HCT116 (cell line): ENCODE results near the gene ACADS. TPM values are rescaled to one million over a fixed set of nuclear protein-coding genes. Genes with fewer than 3 reads are reported as not detected.

Experiments
- ATAC-seq: fragments of 200-7000 bp; cut with Tn5 transposase; 2 replicates; pipeline ENCODE4 v1.9.1; 2020; ENCODE audit warnings: mild to moderate bottlenecking, moderate library complexity
- BruUV-seq: library from RNA; stranded (reverse); fragments of 400-500 nt; replicated peaks from 2 replicates; lab custom pipeline; 2021; lab: Mats Ljungman, UMichigan
- CTCF ChIA-PET: fragments of 300-600 bp; sonication (Branson Sonifier 250); formaldehyde crosslinking; loops from one replicate; lab custom pipeline; 2021; ENCODE audit warnings: antibody characterized with exemption; lab: Charles Lee
- POLR2A ChIA-PET: fragments of 300-600, 350-600 bp; sonication (Branson Sonifier 250); formaldehyde crosslinking; loops from one replicate; lab custom pipeline; 2021; ENCODE audit warnings: antibody characterized with exemption; lab: Charles Lee
- RAD21 ChIA-PET, 2 experiments: fragments of 300-600 bp; sonication (Branson Sonifier 250); formaldehyde crosslinking; loops; one replicate each; lab custom pipeline; 2023; ENCODE audit warnings: low total read pairs in 2 of 2; ENCODE audit not compliant: uncharacterized antibody in 2 of 2, unreplicated experiment in 2 of 2, low non-redundant PET in 1 of 2; lab: Charles Lee
- DNase-seq: peaks from one replicate; pipeline ENCODE4 v3.0.0-alpha.2; 2010; ENCODE audit warnings: low read depth, low spot score
- H2AFZ ChIP-seq: fragments of 200-600 bp; shearing (Covaris generic), sonication (generic); 2 replicates; pipeline ENCODE4 v1.6.1; 2017; ENCODE audit warnings: low read depth, mixed run types, mixed read lengths, antibody characterized with exemption, low read length; ENCODE audit not compliant: poor library complexity, severe bottlenecking
- H3K27ac ChIP-seq: 2 replicates; pipeline ENCODE4 v1.5.1; 2012; ENCODE audit warnings: low read depth, low read length
- H3K27me3 ChIP-seq: fragments of 200-600 bp; sonication (generic); 2 replicates; pipeline ENCODE4 v1.6.1; 2016; ENCODE audit warnings: mixed run types, low read length, mixed read lengths; ENCODE audit not compliant: insufficient read depth
- H3K36me3 ChIP-seq, 2 experiments: fragments of 200-500 bp in 1 of 2; fragments of 200-600 bp in 1 of 2; sonication (Bioruptor generic) in 1 of 2; sonication (generic) in 1 of 2; 2 replicates each; pipeline versions ENCODE4 v1.5.1 to v1.6.1; 2014 to 2016; ENCODE audit warnings: low read length in 2 of 2, inconsistent platforms in 1 of 2, mixed read lengths in 1 of 2, mixed run types in 1 of 2; ENCODE audit not compliant: insufficient read depth in 2 of 2, control insufficient read depth in 1 of 2
- H3K4me1 ChIP-seq, 2 experiments: fragments of 200-600 bp in 1 of 2; sonication (generic) in 1 of 2; 2 replicates each; pipeline versions ENCODE4 v1.5.1 to v1.6.1; 2012 to 2017; ENCODE audit warnings: low read length in 2 of 2, inconsistent platforms in 1 of 2, mild to moderate bottlenecking in 1 of 2, mixed read lengths in 1 of 2, mixed run types in 1 of 2, moderate library complexity in 1 of 2; ENCODE audit not compliant: insufficient read depth in 2 of 2, control insufficient read depth in 1 of 2
- H3K4me2 ChIP-seq: fragments of 200-600 bp; sonication (generic); 2 replicates; pipeline ENCODE4 v1.6.1; 2017; ENCODE audit warnings: mixed run types, low read length, mixed read lengths
- H3K4me3 ChIP-seq, 2 experiments: fragments of 200-600 bp in 1 of 2; sonication (generic) in 1 of 2; replicated peaks in 1 of 2; 2 replicates each; pipeline ENCODE4 v1.5.1; 2011 to 2016; ENCODE audit warnings: low read length in 2 of 2, control low read depth in 1 of 2, low read depth in 1 of 2, mild to moderate bottlenecking in 1 of 2, mixed read lengths in 1 of 2, mixed run types in 1 of 2
- H3K79me2 ChIP-seq: fragments of 200-600 bp; sonication (generic); 2 replicates; pipeline ENCODE4 v1.6.1; 2017; ENCODE audit warnings: mild to moderate bottlenecking, mixed run types, low read length, moderate library complexity, mixed read lengths; ENCODE audit not compliant: insufficient read depth
- H3K9ac ChIP-seq: fragments of 200-600 bp; sonication (generic); 2 replicates; pipeline ENCODE4 v1.6.1; 2016; ENCODE audit warnings: low read length, mixed read lengths
- H3K9me2 ChIP-seq: fragments of 200-600 bp; sonication (generic), shearing (Covaris generic); 2 replicates; pipeline ENCODE4 v1.6.1; 2017; ENCODE audit warnings: mixed run types, mild to moderate bottlenecking, moderate library complexity; ENCODE audit not compliant: insufficient read depth
- H3K9me3 ChIP-seq, 2 experiments: fragments of 200-500 bp in 1 of 2; fragments of 200-600 bp in 1 of 2; sonication (Bioruptor generic) in 1 of 2; sonication (generic) in 1 of 2; 2 replicates each; pipeline ENCODE4 v1.6.1; 2014 to 2017; ENCODE audit warnings: low read length in 2 of 2, mixed read lengths in 2 of 2, inconsistent platforms in 1 of 2, low read depth in 1 of 2, mild to moderate bottlenecking in 1 of 2, mixed run types in 1 of 2, moderate library complexity in 1 of 2; ENCODE audit not compliant: control insufficient read depth in 1 of 2, insufficient read depth in 1 of 2
- H4K20me1 ChIP-seq: fragments of 200-600 bp; sonication (generic), shearing (Covaris generic); 2 replicates; pipeline ENCODE4 v1.6.1; 2017; ENCODE audit warnings: mixed run types, mild to moderate bottlenecking, moderate library complexity; ENCODE audit not compliant: insufficient read depth
- ATF3 ChIP-seq: IDR thresholded peaks from 2 replicates; pipeline ENCODE4 v1.6.1; 2012
- EGR1 ChIP-seq: IDR thresholded peaks from 2 replicates; pipeline ENCODE4 v1.6.1; 2012; ENCODE audit warnings: low read depth
- FOSL1 ChIP-seq: IDR thresholded peaks from 2 replicates; pipeline ENCODE4 v1.6.1; 2012; ENCODE audit warnings: low read depth
- RAD21 ChIP-seq: IDR thresholded peaks from 2 replicates; pipeline ENCODE4 v1.6.1; 2012; ENCODE audit warnings: low read depth, mild to moderate bottlenecking
- intact Hi-C: fragments of 100-400 bp; cut with micrococcal nuclease; formaldehyde crosslinking; loops from 2 replicates; pipeline ENCODE4 v1.10.0; 2022
- total RNA-seq: library from RNA; stranded (reverse); gene quantifications from one replicate; pipeline ENCODE4 v1.2.1, GENCODE V29; 2021; ENCODE audit not compliant: unreplicated experiment

The ACADS gene
- total RNA-seq, 1 experiment from 2014 or later = 21.4 TPM

- RAD21 ChIA-PET = interaction anchor here in 1 of 2 experiments (0.7 kb wide), 1 partner anchor 159 kb away, joined by 4 read pairs; no protein-coding TSS in a partner anchor
- no peak for DNase-seq
- no peak overlapping the region for H3K4me2 ChIP-seq
- no TSS peak for BruUV-seq
- H3K27ac ChIP-seq = no peak overlapping the region
- H3K4me1 ChIP-seq = no peaks in the 10 kb centered on the region
- no peaks in the 10 kb centered on the region for H3K9me2 ChIP-seq
- H3K4me3 ChIP-seq = no peak overlapping the region
- no peak overlapping the region for H2AFZ ChIP-seq
- intact Hi-C loops = no loop called here
- no peaks in the 10 kb centered on the region for H3K27me3 ChIP-seq
- TF ChIP-seq EGR1 = no peak
- TF ChIP-seq RAD21 = no peak
- no peak for TF ChIP-seq ATF3
- H3K36me3 ChIP-seq = no peaks in the 10 kb centered on the region
- no peak for ATAC-seq
- H3K79me2 ChIP-seq = no peaks in the 10 kb centered on the region
- no peaks in the 10 kb centered on the region for H3K9me3 ChIP-seq
- POLR2A ChIA-PET = no interaction called here
- H4K20me1 ChIP-seq = no peaks in the 10 kb centered on the region
- CTCF ChIA-PET = no interaction called here
- H3K9ac ChIP-seq = no peak overlapping the region
Observed at GRCh38 chr12:120741476-120742421, 16.1 kb downstream of the ACADS start.

GRCh38 chr12:120744922-120745493 lies 19.4 kb downstream of the ACADS start:
- CTCF ChIA-PET = interaction anchor here (0.9 kb wide), 1 partner anchor 163 kb away, joined by 3 read pairs; no protein-coding TSS in a partner anchor
- POLR2A ChIA-PET = no interaction called here
- ATAC-seq = no peak

More at GRCh38 chr12:120744922-120745493, 19.4 kb downstream of the ACADS start:
- Histone ChIP-seq H3K36me3 (no peaks in the 10 kb centered on the region), H4K20me1 (no peaks in the 10 kb centered on the region), H3K9me3 (no peaks in the 10 kb centered on the region), H3K9me2 (no peaks in the 10 kb centered on the region), H3K9ac (no peak overlapping the region), H3K79me2 (no peaks in the 10 kb centered on the region), H3K4me3 (no peak overlapping the region), H3K27ac (no peak overlapping the region), H2AFZ (no peak overlapping the region), H3K4me1 (no peaks in the 10 kb centered on the region), H3K27me3 (no peaks in the 10 kb centered on the region), H3K4me2 (no peak overlapping the region)
- no peak for DNase-seq
- BruUV-seq = no TSS peak
- intact Hi-C loops = no loop called here
- RAD21 ChIA-PET = no interaction called here
- TF ChIP-seq FOSL1 = no peak
